GM12878 (cell line): ENCODE data around the gene BAIAP2L1. TPM values are rescaled to one million over a fixed set of nuclear protein-coding genes. Genes with fewer than 3 reads are reported as not detected.

ENCODE experiments used
- CBFB ChIP-seq: IDR thresholded peaks from 2 replicates; pipeline ENCODE4 v1.6.1; 2016; ENCODE audit warnings: antibody characterized with exemption, low read depth
- CREB1 ChIP-seq: IDR thresholded peaks from 2 replicates; pipeline ENCODE4 v1.6.1; 2012; ENCODE audit warnings: low read depth, mild to moderate bottlenecking, inconsistent platforms
- E4F1 ChIP-seq: fragments of 450-650 bp; IDR thresholded peaks from 2 replicates; pipeline ENCODE4 v1.6.1; 2018; ENCODE audit warnings: borderline replicate concordance, mild to moderate bottlenecking; ENCODE audit not compliant: partially characterized antibody
- IRF4 ChIP-seq: IDR thresholded peaks from 2 replicates; pipeline ENCODE4 v1.6.1; 2011; ENCODE audit warnings: low read depth, low read length
- MEF2B ChIP-seq: fragments of 450-650 bp; IDR thresholded peaks from 2 replicates; pipeline ENCODE4 v1.6.1; 2018; ENCODE audit warnings: mild to moderate bottlenecking, moderate library complexity; ENCODE audit not compliant: partially characterized antibody, poor library complexity, severe bottlenecking
- RB1 ChIP-seq: fragments of 450-650 bp; formaldehyde crosslinking; IDR thresholded peaks from 2 replicates; pipeline ENCODE4 v1.6.1; 2017; ENCODE audit warnings: mild to moderate bottlenecking, borderline replicate concordance
- SREBF2 ChIP-seq: IDR thresholded peaks from 2 replicates; pipeline ENCODE4 v1.6.1; 2012; ENCODE audit warnings: mild to moderate bottlenecking, low read length
- TCF12 ChIP-seq: IDR thresholded peaks from 2 replicates; pipeline ENCODE4 v1.6.1; 2011; ENCODE audit warnings: low read depth, mild to moderate bottlenecking, low read length
- TCF3 ChIP-seq: IDR thresholded peaks from 2 replicates; pipeline ENCODE4 v1.6.1; 2012; ENCODE audit warnings: low read depth, mild to moderate bottlenecking, low read length, borderline replicate concordance; ENCODE audit not compliant: insufficient read depth
- WRNIP1 ChIP-seq: IDR thresholded peaks from 2 replicates; pipeline ENCODE4 v1.6.1; 2011; ENCODE audit warnings: low read depth, low read length, improper control_type of control experiment, borderline replicate concordance
- ZBED1 ChIP-seq: IDR thresholded peaks from 2 replicates; pipeline ENCODE4 v1.6.1; 2016; ENCODE audit warnings: borderline replicate concordance
- ZNF384 ChIP-seq: IDR thresholded peaks from 2 replicates; pipeline ENCODE4 v1.6.1; 2012; ENCODE audit warnings: low read depth, mild to moderate bottlenecking, low read length, improper control_type of control experiment, borderline replicate concordance
- polyA plus RNA-seq, 11 experiments: library from polyadenylated mRNA; depleted of rRNA in 4 of 11; unstranded in 6 of 11; stranded (reverse) in 5 of 11; fragments of >200 nt; fragmentation: Nextera tagmentation in 4 of 11; fragmentation: Illumina TruSeq in 1 of 11; extraction: Ambion mirVana in 4 of 11; extraction: Trizol in 1 of 11; gene quantifications; 1 replicate in 1 of 11; 2 replicates in 10 of 11; pipeline versions ENCODE4 v1.2.1 to v1.2.3, GENCODE V29; 2011 to 2016; ENCODE audit warnings: inconsistent platforms in 2 of 11, missing spikeins in 2 of 11, low read depth in 1 of 11
- total RNA-seq, 4 experiments: library from RNA; depleted of rRNA in 3 of 4; stranded (reverse); fragments of >200 nt in 3 of 4; fragmentation: Illumina TruSeq in 1 of 4; extraction: Trizol in 1 of 4; gene quantifications; 2 replicates each; pipeline versions ENCODE4 v1.2.1 to v1.2.3, GENCODE V29; 2013 to 2021
- TF ChIP-seq, protein P1 (sequence below): fragments of 450-650 bp; IDR thresholded peaks from 2 replicates; pipeline ENCODE4 v1.6.1; 2016; ENCODE audit warnings: mild to moderate bottlenecking, moderate library complexity, borderline replicate concordance
- TF ChIP-seq, protein P2 (sequence below): IDR thresholded peaks from 2 replicates; pipeline ENCODE4 v1.6.1; 2012; ENCODE audit warnings: improper control_type of control experiment, low read depth, low read length; ENCODE audit not compliant: insufficient replicate concordance
- TF ChIP-seq, protein P3 (sequence below): fragments of 450-650 bp; IDR thresholded peaks from 2 replicates; pipeline ENCODE4 v1.6.1; 2017; ENCODE audit warnings: low read depth, mild to moderate bottlenecking, moderate library complexity

BAIAP2L1 gene
- total and polyA plus RNA-seq, 10 of the 15 experiments (the other 5 are each of a cell fraction or from before 2014, with no cell fraction given): 8.9 to 60.2 (median 35.7) TPM

- TF ChIP-seq, protein P1, sequence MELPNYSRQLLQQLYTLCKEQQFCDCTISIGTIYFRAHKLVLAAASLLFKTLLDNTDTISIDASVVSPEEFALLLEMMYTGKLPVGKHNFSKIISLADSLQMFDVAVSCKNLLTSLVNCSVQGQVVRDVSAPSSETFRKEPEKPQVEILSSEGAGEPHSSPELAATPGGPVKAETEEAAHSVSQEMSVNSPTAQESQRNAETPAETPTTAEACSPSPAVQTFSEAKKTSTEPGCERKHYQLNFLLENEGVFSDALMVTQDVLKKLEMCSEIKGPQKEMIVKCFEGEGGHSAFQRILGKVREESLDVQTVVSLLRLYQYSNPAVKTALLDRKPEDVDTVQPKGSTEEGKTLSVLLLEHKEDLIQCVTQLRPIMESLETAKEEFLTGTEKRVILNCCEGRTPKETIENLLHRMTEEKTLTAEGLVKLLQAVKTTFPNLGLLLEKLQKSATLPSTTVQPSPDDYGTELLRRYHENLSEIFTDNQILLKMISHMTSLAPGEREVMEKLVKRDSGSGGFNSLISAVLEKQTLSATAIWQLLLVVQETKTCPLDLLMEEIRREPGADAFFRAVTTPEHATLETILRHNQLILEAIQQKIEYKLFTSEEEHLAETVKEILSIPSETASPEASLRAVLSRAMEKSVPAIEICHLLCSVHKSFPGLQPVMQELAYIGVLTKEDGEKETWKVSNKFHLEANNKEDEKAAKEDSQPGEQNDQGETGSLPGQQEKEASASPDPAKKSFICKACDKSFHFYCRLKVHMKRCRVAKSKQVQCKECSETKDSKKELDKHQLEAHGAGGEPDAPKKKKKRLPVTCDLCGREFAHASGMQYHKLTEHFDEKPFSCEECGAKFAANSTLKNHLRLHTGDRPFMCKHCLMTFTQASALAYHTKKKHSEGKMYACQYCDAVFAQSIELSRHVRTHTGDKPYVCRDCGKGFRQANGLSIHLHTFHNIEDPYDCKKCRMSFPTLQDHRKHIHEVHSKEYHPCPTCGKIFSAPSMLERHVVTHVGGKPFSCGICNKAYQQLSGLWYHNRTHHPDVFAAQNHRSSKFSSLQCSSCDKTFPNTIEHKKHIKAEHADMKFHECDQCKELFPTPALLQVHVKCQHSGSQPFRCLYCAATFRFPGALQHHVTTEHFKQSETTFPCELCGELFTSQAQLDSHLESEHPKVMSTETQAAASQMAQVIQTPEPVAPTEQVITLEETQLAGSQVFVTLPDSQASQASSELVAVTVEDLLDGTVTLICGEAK: no peak
- TF ChIP-seq, protein P2, sequence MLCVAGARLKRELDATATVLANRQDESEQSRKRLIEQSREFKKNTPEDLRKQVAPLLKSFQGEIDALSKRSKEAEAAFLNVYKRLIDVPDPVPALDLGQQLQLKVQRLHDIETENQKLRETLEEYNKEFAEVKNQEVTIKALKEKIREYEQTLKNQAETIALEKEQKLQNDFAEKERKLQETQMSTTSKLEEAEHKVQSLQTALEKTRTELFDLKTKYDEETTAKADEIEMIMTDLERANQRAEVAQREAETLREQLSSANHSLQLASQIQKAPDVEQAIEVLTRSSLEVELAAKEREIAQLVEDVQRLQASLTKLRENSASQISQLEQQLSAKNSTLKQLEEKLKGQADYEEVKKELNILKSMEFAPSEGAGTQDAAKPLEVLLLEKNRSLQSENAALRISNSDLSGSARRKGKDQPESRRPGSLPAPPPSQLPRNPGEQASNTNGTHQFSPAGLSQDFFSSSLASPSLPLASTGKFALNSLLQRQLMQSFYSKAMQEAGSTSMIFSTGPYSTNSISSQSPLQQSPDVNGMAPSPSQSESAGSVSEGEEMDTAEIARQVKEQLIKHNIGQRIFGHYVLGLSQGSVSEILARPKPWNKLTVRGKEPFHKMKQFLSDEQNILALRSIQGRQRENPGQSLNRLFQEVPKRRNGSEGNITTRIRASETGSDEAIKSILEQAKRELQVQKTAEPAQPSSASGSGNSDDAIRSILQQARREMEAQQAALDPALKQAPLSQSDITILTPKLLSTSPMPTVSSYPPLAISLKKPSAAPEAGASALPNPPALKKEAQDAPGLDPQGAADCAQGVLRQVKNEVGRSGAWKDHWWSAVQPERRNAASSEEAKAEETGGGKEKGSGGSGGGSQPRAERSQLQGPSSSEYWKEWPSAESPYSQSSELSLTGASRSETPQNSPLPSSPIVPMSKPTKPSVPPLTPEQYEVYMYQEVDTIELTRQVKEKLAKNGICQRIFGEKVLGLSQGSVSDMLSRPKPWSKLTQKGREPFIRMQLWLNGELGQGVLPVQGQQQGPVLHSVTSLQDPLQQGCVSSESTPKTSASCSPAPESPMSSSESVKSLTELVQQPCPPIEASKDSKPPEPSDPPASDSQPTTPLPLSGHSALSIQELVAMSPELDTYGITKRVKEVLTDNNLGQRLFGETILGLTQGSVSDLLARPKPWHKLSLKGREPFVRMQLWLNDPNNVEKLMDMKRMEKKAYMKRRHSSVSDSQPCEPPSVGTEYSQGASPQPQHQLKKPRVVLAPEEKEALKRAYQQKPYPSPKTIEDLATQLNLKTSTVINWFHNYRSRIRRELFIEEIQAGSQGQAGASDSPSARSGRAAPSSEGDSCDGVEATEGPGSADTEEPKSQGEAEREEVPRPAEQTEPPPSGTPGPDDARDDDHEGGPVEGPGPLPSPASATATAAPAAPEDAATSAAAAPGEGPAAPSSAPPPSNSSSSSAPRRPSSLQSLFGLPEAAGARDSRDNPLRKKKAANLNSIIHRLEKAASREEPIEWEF: no peak
- TF ChIP-seq, protein P3, sequence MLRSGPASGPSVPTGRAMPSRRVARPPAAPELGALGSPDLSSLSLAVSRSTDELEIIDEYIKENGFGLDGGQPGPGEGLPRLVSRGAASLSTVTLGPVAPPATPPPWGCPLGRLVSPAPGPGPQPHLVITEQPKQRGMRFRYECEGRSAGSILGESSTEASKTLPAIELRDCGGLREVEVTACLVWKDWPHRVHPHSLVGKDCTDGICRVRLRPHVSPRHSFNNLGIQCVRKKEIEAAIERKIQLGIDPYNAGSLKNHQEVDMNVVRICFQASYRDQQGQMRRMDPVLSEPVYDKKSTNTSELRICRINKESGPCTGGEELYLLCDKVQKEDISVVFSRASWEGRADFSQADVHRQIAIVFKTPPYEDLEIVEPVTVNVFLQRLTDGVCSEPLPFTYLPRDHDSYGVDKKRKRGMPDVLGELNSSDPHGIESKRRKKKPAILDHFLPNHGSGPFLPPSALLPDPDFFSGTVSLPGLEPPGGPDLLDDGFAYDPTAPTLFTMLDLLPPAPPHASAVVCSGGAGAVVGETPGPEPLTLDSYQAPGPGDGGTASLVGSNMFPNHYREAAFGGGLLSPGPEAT: no peak
- no peak for TF ChIP-seq MEF2B
- no peak for TF ChIP-seq IRF4
- TF ChIP-seq SREBF2: no peak
- no peak for TF ChIP-seq E4F1
- TF ChIP-seq CBFB: no peak; the same call in 1 of the 2 replicates
- TF ChIP-seq CREB1: peak; percentile 92
- peak; percentile 91 for TF ChIP-seq TCF12
- TF ChIP-seq RB1: no peak
- no peak for TF ChIP-seq ZNF384
- peak; percentile 36; the same call in 1 of the 2 replicates for TF ChIP-seq ZBED1
- peak; percentile 90 for TF ChIP-seq TCF3
- TF ChIP-seq WRNIP1: no peak
These were observed 86.4 kb downstream of the BAIAP2L1 start (continued) for GRCh38 chr7:98314469-98314868.
